ENCODE measurements around the gene WRAP73. TPM values are rescaled to one million over a fixed set of nuclear protein-coding genes. Genes with fewer than 3 reads are reported as not detected.

The WRAP73 gene
- total RNA-seq, 3 donors from 2014 or later (not counting 1 experiment from before 2014, with no cell fraction given) = 27.8 to 35.4 (median 30.1) TPM

GRCh38 chr1:3673381-3674099 is 23.6 kb upstream of the WRAP73 start:
- intact Hi-C loops (cut with micrococcal nuclease) = no loop called here
- Histone ChIP-seq H3K27me3 (ENCODE audit: control insufficient read depth, insufficient read depth, low read length) (no peaks in the 10 kb centered on the region), H3K27ac (ENCODE audit: low read length) (no peak overlapping the region), H3K9me3 (ENCODE audit: control insufficient read depth, insufficient read depth, low read length) (no peaks in the 10 kb centered on the region), H3K36me3 (ENCODE audit: control insufficient read depth, insufficient read depth, low read length) (no peaks in the 10 kb centered on the region), H3K4me3 (ENCODE audit: low read length) (no peak overlapping the region), H3K4me1 (ENCODE audit: control insufficient read depth, insufficient read depth, low read length) (peaks cover 31% of the 10 kb centered on the region)
- no peak for TF ChIP-seq CTCF (IDR thresholded peaks at IDR 0.05)
- peaks cover under 1 to 2% of the 10 kb centered on the region in 2 donors for H3K27me3 Mint-ChIP-seq (ENCODE audit: low read depth in 2 of 2)
- H3K4me1 Mint-ChIP-seq = peaks cover 0 to 14% of the 10 kb centered on the region in 2 donors
- ATAC-seq (no peak), DNase-seq (peak in 1 of 2 donors; percentile 28)
- H3K4me3 Mint-ChIP-seq = peak overlapping the region; percentile 13
- no peaks in the 10 kb centered on the region for H3K36me3 Mint-ChIP-seq
- no peaks in the 10 kb centered on the region for H3K9me3 Mint-ChIP-seq
- no peak overlapping the region for H3K27ac Mint-ChIP-seq
- WGBS (ENCODE audit: insufficient coverage) = 78% methylated on average over 25 of the region's 25 CpGs

GRCh38 chr1:3672971-3673361 is 23.1 kb upstream of the WRAP73 start:
- H3K27ac ChIP-seq (ENCODE audit: low read length) = no peak overlapping the region
- 87% methylated on average over 17 of the region's 17 CpGs for WGBS (ENCODE audit: insufficient coverage)
- no peak overlapping the region for H3K27ac Mint-ChIP-seq

GRCh38 chr1:3672231-3672970 is 22.5 kb upstream of the WRAP73 start:
- H3K4me3 ChIP-seq (ENCODE audit: low read length) = no peak overlapping the region
- Mint-ChIP-seq H3K27ac (no peak overlapping the region), H3K4me1 (peaks cover 0 to 9% of the 10 kb centered on the region in 2 donors), H3K27me3 (ENCODE audit: low read depth in 2 of 2) (peaks cover 4 to 10% of the 10 kb centered on the region in 2 donors), H3K36me3 (no peaks in the 10 kb centered on the region), H3K9me3 (no peaks in the 10 kb centered on the region), H3K4me3 (no peak overlapping the region)
- TF ChIP-seq CTCF (IDR thresholded peaks at IDR 0.05) = no peak
- intact Hi-C loops (cut with micrococcal nuclease) = no loop called here
- no peak for DNase-seq
- no peak for ATAC-seq
- peaks cover 27% of the 10 kb centered on the region for H3K4me1 ChIP-seq (ENCODE audit: control insufficient read depth, insufficient read depth, low read length)
- H3K27me3 ChIP-seq (ENCODE audit: control insufficient read depth, insufficient read depth, low read length) = no peaks in the 10 kb centered on the region
- H3K36me3 ChIP-seq (ENCODE audit: control insufficient read depth, insufficient read depth, low read length) = no peaks in the 10 kb centered on the region
- no peaks in the 10 kb centered on the region for H3K9me3 ChIP-seq (ENCODE audit: control insufficient read depth, insufficient read depth, low read length)
- H3K27ac ChIP-seq (ENCODE audit: low read length) = no peak overlapping the region
- 73% methylated on average over 21 of the region's 21 CpGs for WGBS (ENCODE audit: insufficient coverage)

More at GRCh38 chr1:3672971-3673361, 23.1 kb upstream of the WRAP73 start:
- H3K4me3 ChIP-seq (ENCODE audit: low read length) = no peak overlapping the region
- no peak for ATAC-seq
- H3K4me3 Mint-ChIP-seq = no peak overlapping the region
- peaks cover 27% of the 10 kb centered on the region for H3K4me1 ChIP-seq (ENCODE audit: control insufficient read depth, insufficient read depth, low read length)
- H3K27me3 ChIP-seq (ENCODE audit: control insufficient read depth, insufficient read depth, low read length) = no peaks in the 10 kb centered on the region
- TF ChIP-seq CTCF (IDR thresholded peaks at IDR 0.05) = no peak
- no peaks in the 10 kb centered on the region for H3K36me3 ChIP-seq (ENCODE audit: control insufficient read depth, insufficient read depth, low read length)
- H3K27me3 Mint-ChIP-seq (ENCODE audit: low read depth in 2 of 2) = peaks cover 4 to 7% of the 10 kb centered on the region in 2 donors
- H3K4me1 Mint-ChIP-seq = peaks cover 0 to 14% of the 10 kb centered on the region in 2 donors
- no peaks in the 10 kb centered on the region for H3K9me3 Mint-ChIP-seq
- no peak for DNase-seq
- intact Hi-C loops (cut with micrococcal nuclease) = no loop called here
- no peaks in the 10 kb centered on the region for H3K36me3 Mint-ChIP-seq
- no peaks in the 10 kb centered on the region for H3K9me3 ChIP-seq (ENCODE audit: control insufficient read depth, insufficient read depth, low read length)
